ENCODE measurements around the gene KCNJ15. TPM values are rescaled to one million over a fixed set of nuclear protein-coding genes. Genes with fewer than 3 reads are reported as not detected.

Gene KCNJ15
- 1 to 10 TPM in 1 of 2 donors, under 1 TPM in 1; 0.33 to 1.3 TPM for total RNA-seq

- no peak for DNase-seq (ENCODE audit: low spot score)
- TF ChIP-seq, protein P1, sequence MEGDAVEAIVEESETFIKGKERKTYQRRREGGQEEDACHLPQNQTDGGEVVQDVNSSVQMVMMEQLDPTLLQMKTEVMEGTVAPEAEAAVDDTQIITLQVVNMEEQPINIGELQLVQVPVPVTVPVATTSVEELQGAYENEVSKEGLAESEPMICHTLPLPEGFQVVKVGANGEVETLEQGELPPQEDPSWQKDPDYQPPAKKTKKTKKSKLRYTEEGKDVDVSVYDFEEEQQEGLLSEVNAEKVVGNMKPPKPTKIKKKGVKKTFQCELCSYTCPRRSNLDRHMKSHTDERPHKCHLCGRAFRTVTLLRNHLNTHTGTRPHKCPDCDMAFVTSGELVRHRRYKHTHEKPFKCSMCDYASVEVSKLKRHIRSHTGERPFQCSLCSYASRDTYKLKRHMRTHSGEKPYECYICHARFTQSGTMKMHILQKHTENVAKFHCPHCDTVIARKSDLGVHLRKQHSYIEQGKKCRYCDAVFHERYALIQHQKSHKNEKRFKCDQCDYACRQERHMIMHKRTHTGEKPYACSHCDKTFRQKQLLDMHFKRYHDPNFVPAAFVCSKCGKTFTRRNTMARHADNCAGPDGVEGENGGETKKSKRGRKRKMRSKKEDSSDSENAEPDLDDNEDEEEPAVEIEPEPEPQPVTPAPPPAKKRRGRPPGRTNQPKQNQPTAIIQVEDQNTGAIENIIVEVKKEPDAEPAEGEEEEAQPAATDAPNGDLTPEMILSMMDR (IDR thresholded peaks at IDR 0.05) = no peak
- H3K4me1 ChIP-seq = no peaks in the 10 kb centered on the region
- no peaks in the 10 kb centered on the region for H3K36me3 ChIP-seq
- H3K4me3 ChIP-seq = no peak within 1 kb of the TSS
- no peaks in the 10 kb centered on the region for H3K9me3 ChIP-seq
- H3K27me3 ChIP-seq = no peaks in the 10 kb centered on the region
- no peak within 1 kb of the TSS for H3K27ac ChIP-seq
These were observed at the start of gene KCNJ15 for GRCh38 chr21:38256599-38257302. KCNJ15 (plus strand) TSS chr21:38256991; CDS start chr21:38299262, 42,271 bp downstream.

- H3K4me1 ChIP-seq = no peaks in the 10 kb centered on the region
These were observed 48.7 kb upstream of the KCNJ15 start for GRCh38 chr21:38208118-38208517.

GRCh38 chr21:38211321-38211720 lies 45.5 kb upstream of the KCNJ15 start:
- no peaks in the 10 kb centered on the region for H3K27me3 ChIP-seq
- H3K36me3 ChIP-seq = no peaks in the 10 kb centered on the region
- no peak overlapping the region for H3K27ac ChIP-seq
- TF ChIP-seq, protein P1 (IDR thresholded peaks at IDR 0.05) = no peak
- no peak overlapping the region for H3K4me3 ChIP-seq
- no peaks in the 10 kb centered on the region for H3K4me1 ChIP-seq
- H3K9me3 ChIP-seq = peaks cover 4 to 19% of the 10 kb centered on the region in 2 donors
- no peak for DNase-seq (ENCODE audit: low spot score)

More at GRCh38 chr21:38208118-38208517, 48.7 kb upstream of the KCNJ15 start:
- Histone ChIP-seq H3K36me3 (no peaks in the 10 kb centered on the region), H3K4me3 (no peak overlapping the region), H3K9me3 (peaks cover 4 to 19% of the 10 kb centered on the region in 2 donors), H3K27me3 (no peaks in the 10 kb centered on the region), H3K27ac (no peak overlapping the region)
- TF ChIP-seq, protein P1 (IDR thresholded peaks at IDR 0.05) = no peak
- DNase-seq (ENCODE audit: low spot score) = no peak

GRCh38 chr21:38212706-38213105 lies 44.1 kb upstream of the KCNJ15 start:
- no peak for DNase-seq (ENCODE audit: low spot score)
- H3K36me3 ChIP-seq = no peaks in the 10 kb centered on the region
- peaks cover 4 to 19% of the 10 kb centered on the region in 2 donors for H3K9me3 ChIP-seq
- TF ChIP-seq, protein P1 (IDR thresholded peaks at IDR 0.05) = no peak
- H3K4me1 ChIP-seq = no peaks in the 10 kb centered on the region
- no peak overlapping the region for H3K4me3 ChIP-seq
- H3K27me3 ChIP-seq = no peaks in the 10 kb centered on the region
- H3K27ac ChIP-seq = no peak overlapping the region

- DNase-seq (ENCODE audit: low spot score) = peak; percentile 77
- H3K9me3 ChIP-seq = peaks cover 0 to 18% of the 10 kb centered on the region in 2 donors
- H3K27me3 ChIP-seq = no peaks in the 10 kb centered on the region
- TF ChIP-seq, protein P1 (IDR thresholded peaks at IDR 0.05) = peak; percentile 95 to 96
- no peak overlapping the region for H3K27ac ChIP-seq
- H3K36me3 ChIP-seq = no peaks in the 10 kb centered on the region
- no peaks in the 10 kb centered on the region for H3K4me1 ChIP-seq
- H3K4me3 ChIP-seq = no peak overlapping the region
These were observed 37.7 kb upstream of the KCNJ15 start for GRCh38 chr21:38219049-38219628.

Measured in right atrium auricular region (tissue), 2 donors.